ENCODE data around the gene RBMY1J. TPM values are rescaled to one million over a fixed set of nuclear protein-coding genes. Genes with fewer than 3 reads are reported as not detected.
"Not testable (repeated sequence)": the region's sequence is repeated elsewhere in the genome, so short reads cannot be mapped to it uniquely, and the experiment has no call there.

The RBMY1J gene
- total RNA-seq (2014; rRNA removed; shearing (Covaris generic)), result not detected in 2 replicates

GRCh38 chrY:22403110-22403509 lies at the start of gene RBMY1J:
Gene RBMY1J (plus strand): TSS chrY:22403410. CDS start chrY:22405448, 2,038 bp downstream.
- not testable (repeated sequence) for DNase-seq (ENCODE audit: low spot score)

GRCh38 chrY:22367416-22367815 lies 35.8 kb upstream of the RBMY1J start:
- DNase-seq (ENCODE audit: low spot score), result no peak

- DNase-seq (ENCODE audit: low spot score), result no peak
Measured at GRCh38 chrY:22370623-22371022, 32.6 kb upstream of the RBMY1J start.

- no peak for DNase-seq (ENCODE audit: low spot score)
Measured at GRCh38 chrY:22373494-22373893, 29.7 kb upstream of the RBMY1J start.

GRCh38 chrY:22444718-22445396 lies 41.6 kb downstream of the RBMY1J start:
- not testable (repeated sequence) for DNase-seq (ENCODE audit: low spot score)

GRCh38 chrY:22455522-22455921 lies 52.3 kb downstream of the RBMY1J start:
- DNase-seq (ENCODE audit: low spot score), result not testable (repeated sequence)

GRCh38 chrY:22461962-22462361 lies 58.8 kb downstream of the RBMY1J start:
- DNase-seq (ENCODE audit: low spot score), result not testable (repeated sequence)

Other genes starting within 250 kb of the RBMY1J start
- gene RBMY1F, start 220.5 kb upstream of the RBMY1J start, total RNA-seq (2014; rRNA removed; shearing (Covaris generic)), result not detected in 2 replicates

All from HT-29 (cell line).